Stimulated activated effector memory CD8-positive, alpha-beta T cell treated with anti-CD3 and anti-CD28 coated beads, Interleukin-12 subunit alpha, Interleukin-12 subunit beta, amount 100 ng/mL, for 72 hours (primary cell): ENCODE results near the gene IL17RD.

Experiments used
- ATAC-seq: fragments of 150-1000 bp; cut with Tn5 transposase; 2 replicates; pipeline ENCODE4 v1.10.0; 2021
- DNase-seq, 2 donors: peaks; one replicate each; pipeline ENCODE4 v3.0.0; 2021 to 2022; ENCODE audit warnings: low spot score in 2 of 2
- H3K27ac Mint-ChIP-seq: one replicate; pipeline ENCODE4 v1.8.0; 2022; ENCODE audit warnings: mild to moderate bottlenecking, mixed read lengths
- H3K36me3 Mint-ChIP-seq: one replicate; pipeline ENCODE4 v1.8.0; 2022; ENCODE audit warnings: mild to moderate bottlenecking, mixed read lengths
- H3K4me1 Mint-ChIP-seq: one replicate; pipeline ENCODE4 v1.8.0; 2022; ENCODE audit warnings: mixed read lengths
- H3K4me3 Mint-ChIP-seq: one replicate; pipeline ENCODE4 v1.8.0; 2022; ENCODE audit warnings: mild to moderate bottlenecking, mixed read lengths
- H3K9me3 Mint-ChIP-seq: one replicate; pipeline ENCODE4 v1.8.0; 2022; ENCODE audit warnings: mixed read lengths

Gene IL17RD

DNA sequence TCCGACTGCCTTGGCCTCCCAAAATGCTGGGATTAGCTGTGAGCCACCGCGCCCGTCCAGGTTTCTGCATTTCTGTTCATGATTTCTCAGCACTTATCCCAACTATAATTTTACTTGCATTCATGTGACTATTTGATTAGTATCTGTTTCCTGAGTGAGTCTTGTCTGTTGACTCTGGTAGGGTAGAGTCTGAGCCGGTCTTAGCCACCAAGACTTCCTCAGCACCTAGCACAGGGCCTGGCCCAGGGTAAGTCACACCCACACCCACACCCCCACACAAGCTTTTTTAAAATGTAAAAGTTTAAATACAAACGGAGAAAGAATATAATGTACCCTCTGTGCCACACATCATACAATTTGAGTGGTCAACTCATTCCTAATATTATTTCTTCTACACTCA lies 107.8 kb downstream of the IL17RD start:
- Mint-ChIP-seq H3K4me3 (no peak overlapping the region), H3K9me3 (no peaks in the 10 kb centered on the region), H3K4me1 (no peaks in the 10 kb centered on the region), H3K27ac (no peak overlapping the region), H3K36me3 (no peaks in the 10 kb centered on the region)
- ATAC-seq (no peak), DNase-seq (no peak)

DNA sequence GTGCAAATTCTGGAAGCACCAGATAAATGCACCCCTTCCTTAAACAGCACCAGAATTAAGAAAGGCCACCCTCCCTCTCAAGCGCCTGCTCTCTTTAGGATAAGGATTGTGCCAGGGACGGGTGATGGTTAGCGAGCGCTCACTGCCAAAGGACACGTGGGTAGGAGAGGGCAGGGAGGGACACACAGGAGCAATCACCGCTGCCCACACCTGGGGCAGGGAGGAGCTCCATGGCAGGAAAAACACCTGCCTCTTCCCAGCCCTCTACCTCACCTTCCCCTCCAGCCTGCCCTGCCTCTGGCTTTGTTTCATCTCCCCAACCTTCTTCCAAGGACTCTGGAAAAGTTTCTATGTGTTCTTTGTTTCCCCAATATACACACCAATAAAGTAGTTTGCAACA lies 112.0 kb downstream of the IL17RD start:
- no peaks in the 10 kb centered on the region for H3K4me1 Mint-ChIP-seq
- ATAC-seq, result no peak

DNA sequence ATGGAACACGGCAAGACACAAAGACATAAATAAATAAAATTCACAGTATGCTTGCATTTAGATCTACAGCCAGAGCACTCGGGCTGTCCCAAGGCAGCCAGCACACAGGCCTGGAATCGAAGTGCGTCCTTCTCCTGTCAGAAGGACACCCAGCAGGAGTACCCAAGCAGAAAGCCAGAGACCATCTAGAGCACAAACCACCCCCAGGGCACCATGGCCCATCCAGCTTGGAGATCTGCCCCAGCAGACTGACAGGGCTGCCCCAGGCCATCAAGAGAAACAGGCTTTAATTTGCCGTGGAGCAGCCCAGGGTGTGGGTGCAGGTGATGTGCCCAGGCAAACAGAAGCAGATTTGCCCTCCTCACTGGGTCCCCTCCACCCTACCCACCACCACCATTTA lies 112.5 kb downstream of the IL17RD start:
- ATAC-seq, result no peak
- H3K9me3 Mint-ChIP-seq, result no peaks in the 10 kb centered on the region
- DNase-seq, result no peak
- no peak overlapping the region for H3K4me3 Mint-ChIP-seq
- no peak overlapping the region for H3K27ac Mint-ChIP-seq
- H3K4me1 Mint-ChIP-seq, result peaks cover 4% of the 10 kb centered on the region
- no peaks in the 10 kb centered on the region for H3K36me3 Mint-ChIP-seq

More for the DNA sequence above, 112.0 kb downstream of the IL17RD start:
- H3K4me3 Mint-ChIP-seq, result no peak overlapping the region
- no peaks in the 10 kb centered on the region for H3K36me3 Mint-ChIP-seq
- H3K27ac Mint-ChIP-seq, result no peak overlapping the region
- no peak for DNase-seq
- no peaks in the 10 kb centered on the region for H3K9me3 Mint-ChIP-seq

DNA sequence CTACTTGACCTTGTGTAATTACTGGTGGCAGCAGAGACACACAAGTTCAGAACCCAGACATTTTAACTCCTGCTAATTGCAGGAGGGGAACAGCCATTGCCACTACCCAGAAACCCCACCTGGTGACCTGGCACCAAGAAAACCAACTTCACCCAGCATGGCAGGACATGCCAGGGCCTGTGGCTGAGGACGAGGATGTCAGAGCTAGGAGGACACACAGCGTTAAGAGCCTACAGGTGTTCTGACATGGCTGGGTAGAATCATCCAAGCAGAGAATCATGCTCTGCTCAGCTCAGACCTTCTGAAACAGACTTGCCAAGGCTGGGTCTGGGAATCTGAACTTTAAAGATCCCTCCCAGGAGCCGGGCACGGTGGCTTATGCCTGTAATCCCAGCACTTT lies 116.4 kb downstream of the IL17RD start:
- Mint-ChIP-seq H3K36me3 (no peaks in the 10 kb centered on the region), H3K4me3 (no peak overlapping the region), H3K4me1 (peaks cover 7% of the 10 kb centered on the region), H3K27ac (no peak overlapping the region), H3K9me3 (no peaks in the 10 kb centered on the region)
- ATAC-seq (no peak), DNase-seq (no peak)

DNA sequence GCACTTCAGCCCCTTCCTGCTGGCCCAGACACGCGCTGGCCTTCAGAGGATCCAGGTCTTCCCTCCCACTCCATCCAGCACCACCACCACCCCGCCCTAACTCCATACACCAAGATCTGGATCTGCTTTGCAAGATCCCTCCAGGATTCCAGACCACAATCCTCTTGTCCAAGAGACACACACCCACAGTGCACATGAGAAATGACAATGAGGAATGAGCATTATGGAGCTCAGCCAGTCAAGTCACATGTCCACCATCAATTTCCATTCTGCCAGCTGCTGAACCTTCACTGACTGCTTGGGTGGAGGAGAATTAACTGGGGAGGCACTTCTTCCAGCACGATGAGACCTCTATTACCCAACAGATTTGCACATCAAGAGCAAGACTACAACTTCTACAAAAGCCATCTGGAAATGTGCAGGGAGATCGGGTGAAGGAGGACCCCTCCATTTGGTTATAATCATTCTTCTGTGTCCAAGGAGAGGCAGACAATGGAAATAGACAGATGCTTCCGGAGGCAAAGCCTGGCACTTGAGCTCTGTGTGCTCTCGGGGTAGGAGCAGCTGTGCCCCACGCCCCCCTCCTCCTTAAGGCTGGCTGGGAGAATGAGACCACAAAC lies 117.0 kb downstream of the IL17RD start:
- no peaks in the 10 kb centered on the region for H3K36me3 Mint-ChIP-seq
- peaks cover 7% of the 10 kb centered on the region for H3K4me1 Mint-ChIP-seq
- H3K9me3 Mint-ChIP-seq, result no peaks in the 10 kb centered on the region
- no peak for ATAC-seq
- DNase-seq, result no peak
- H3K4me3 Mint-ChIP-seq, result no peak overlapping the region
- no peak overlapping the region for H3K27ac Mint-ChIP-seq

DNA sequence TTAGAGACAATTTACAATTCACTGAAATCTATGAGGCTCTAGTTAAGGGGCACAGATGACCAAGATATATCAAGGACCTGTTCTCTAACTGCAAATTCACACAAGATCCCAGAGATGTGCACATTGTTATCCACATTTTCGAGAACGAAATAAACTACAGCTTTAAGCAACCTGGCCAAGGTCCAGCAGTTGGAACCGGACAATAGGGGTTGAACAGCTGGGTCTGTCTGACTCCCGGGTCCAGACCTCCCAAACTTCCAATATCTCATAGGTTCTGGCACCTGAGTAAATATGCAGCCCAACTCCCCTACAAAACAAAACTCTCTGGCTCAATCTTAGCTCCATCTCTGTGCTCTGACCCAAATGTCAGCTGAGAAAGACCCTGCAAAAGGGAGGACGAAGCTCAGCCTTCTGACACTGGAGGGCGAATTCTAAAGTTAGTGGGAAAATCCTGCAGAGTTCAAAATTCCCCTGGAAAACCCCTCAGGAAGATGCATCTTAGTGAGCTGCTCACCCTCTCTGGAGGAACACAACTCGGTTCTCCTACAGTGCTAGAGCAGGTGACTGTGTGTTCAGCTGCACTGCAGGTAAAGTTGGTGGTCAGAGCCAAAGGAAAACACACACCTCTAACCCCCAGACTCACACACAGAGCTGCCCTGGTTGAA lies 118.9 kb downstream of the IL17RD start:
- no peaks in the 10 kb centered on the region for H3K36me3 Mint-ChIP-seq
- ATAC-seq, result no peak
- peaks cover 7% of the 10 kb centered on the region for H3K4me1 Mint-ChIP-seq
- no peak overlapping the region for H3K4me3 Mint-ChIP-seq
- no peak for DNase-seq
- no peaks in the 10 kb centered on the region for H3K9me3 Mint-ChIP-seq
- H3K27ac Mint-ChIP-seq, result no peak overlapping the region

DNA sequence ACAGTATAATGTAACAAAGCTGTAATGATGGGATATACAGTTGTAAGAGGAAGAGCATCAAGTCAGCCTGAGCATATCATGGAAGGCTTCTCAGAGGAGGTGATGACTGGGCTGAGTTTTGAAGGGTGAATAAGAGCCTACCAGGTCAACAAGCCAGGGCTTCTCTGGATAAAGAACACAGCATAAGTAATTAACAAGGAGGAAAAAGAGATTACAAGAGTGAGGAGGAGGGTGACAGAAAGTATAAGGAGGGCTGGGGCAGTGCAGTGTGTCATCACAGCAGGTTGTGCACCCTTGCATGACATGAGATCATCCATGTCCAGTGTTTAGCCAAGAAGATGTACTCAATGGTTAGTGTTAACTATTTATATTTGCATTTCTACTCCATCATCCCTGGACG lies 121.6 kb downstream of the IL17RD start:
- no peak overlapping the region for H3K27ac Mint-ChIP-seq
- no peaks in the 10 kb centered on the region for H3K36me3 Mint-ChIP-seq
- H3K4me3 Mint-ChIP-seq, result no peak overlapping the region
- no peaks in the 10 kb centered on the region for H3K9me3 Mint-ChIP-seq
- peaks cover 14% of the 10 kb centered on the region for H3K4me1 Mint-ChIP-seq
- ATAC-seq (no peak), DNase-seq (no peak)

DNA sequence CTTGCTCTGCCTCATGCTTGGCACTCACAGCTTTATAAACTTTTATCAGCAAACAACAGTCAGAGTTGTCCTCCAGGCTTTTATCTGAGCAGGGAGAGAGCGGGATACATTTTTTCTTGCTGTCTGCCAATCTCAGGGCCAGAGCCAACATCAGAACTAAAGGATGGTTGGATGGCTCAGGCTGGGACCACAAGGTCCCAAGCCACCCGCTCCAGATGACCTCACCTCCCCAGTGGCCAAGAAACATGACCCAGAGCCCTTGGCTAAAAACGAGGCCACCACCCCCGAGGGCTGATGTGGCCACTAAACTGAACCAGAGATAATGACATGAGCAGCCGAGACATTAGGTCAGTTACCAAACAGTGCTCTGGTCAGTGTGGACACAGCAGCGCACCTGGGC lies 123.5 kb downstream of the IL17RD start:
- no peak overlapping the region for H3K4me3 Mint-ChIP-seq
- H3K27ac Mint-ChIP-seq, result no peak overlapping the region
- H3K4me1 Mint-ChIP-seq, result peaks cover 6% of the 10 kb centered on the region
- no peak for DNase-seq
- no peak for ATAC-seq
- no peaks in the 10 kb centered on the region for H3K9me3 Mint-ChIP-seq
- no peaks in the 10 kb centered on the region for H3K36me3 Mint-ChIP-seq
